DND-41 (cell line): ENCODE data around the gene EPB41L4A.

Source experiments
- EZH2 ChIP-seq: IDR thresholded peaks from 3 replicates; pipeline ENCODE4 v1.6.1; 2012; ENCODE audit warnings: borderline replicate concordance, low read depth, mild to moderate bottlenecking, moderate library complexity, low read length, inconsistent platforms; ENCODE audit not compliant: severe bottlenecking
- TF ChIP-seq, protein P1 (sequence below): IDR thresholded peaks from 2 replicates; pipeline ENCODE4 v1.5.1; 2012; ENCODE audit warnings: borderline replicate concordance, low read length, moderate library complexity, mild to moderate bottlenecking; ENCODE audit not compliant: poor library complexity, severe bottlenecking; ENCODE audit errors: extremely low read depth

DNA sequence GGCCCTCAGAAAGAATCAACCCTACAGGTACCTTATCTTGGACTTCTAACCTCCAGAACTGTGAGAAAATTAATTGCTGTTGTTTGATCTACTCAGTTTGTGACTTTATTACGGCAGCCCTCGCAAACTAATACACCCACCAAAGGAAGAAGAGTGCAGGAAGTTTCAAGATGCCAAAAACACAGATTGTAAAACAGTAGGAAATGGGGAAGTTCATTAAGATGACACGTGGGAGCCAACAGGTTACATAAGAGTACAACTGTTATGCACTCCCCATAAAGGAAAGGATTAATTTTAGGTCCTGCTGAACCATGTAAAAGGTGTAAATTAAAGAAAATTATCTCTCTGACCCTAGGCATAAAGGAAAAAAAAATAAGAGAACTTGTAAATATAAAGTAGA lies 294.3 kb downstream of the EPB41L4A start:
- TF ChIP-seq, protein P1, sequence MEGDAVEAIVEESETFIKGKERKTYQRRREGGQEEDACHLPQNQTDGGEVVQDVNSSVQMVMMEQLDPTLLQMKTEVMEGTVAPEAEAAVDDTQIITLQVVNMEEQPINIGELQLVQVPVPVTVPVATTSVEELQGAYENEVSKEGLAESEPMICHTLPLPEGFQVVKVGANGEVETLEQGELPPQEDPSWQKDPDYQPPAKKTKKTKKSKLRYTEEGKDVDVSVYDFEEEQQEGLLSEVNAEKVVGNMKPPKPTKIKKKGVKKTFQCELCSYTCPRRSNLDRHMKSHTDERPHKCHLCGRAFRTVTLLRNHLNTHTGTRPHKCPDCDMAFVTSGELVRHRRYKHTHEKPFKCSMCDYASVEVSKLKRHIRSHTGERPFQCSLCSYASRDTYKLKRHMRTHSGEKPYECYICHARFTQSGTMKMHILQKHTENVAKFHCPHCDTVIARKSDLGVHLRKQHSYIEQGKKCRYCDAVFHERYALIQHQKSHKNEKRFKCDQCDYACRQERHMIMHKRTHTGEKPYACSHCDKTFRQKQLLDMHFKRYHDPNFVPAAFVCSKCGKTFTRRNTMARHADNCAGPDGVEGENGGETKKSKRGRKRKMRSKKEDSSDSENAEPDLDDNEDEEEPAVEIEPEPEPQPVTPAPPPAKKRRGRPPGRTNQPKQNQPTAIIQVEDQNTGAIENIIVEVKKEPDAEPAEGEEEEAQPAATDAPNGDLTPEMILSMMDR: no peak
- no peak for TF ChIP-seq EZH2
